Breast epithelium (tissue), 4 donors: ENCODE data around the gene MELTF. TPM values are rescaled to one million over a fixed set of nuclear protein-coding genes. Genes with fewer than 3 reads are reported as not detected.

Experiments
- DNase-seq, 2 donors: peaks; one replicate each; pipeline ENCODE4 v3.0.0-alpha.2; 2019; ENCODE audit warnings: low spot score in 2 of 2
- H3K27ac ChIP-seq, 2 donors: fragments of 200-600 bp; sonication (generic) in 1 of 2; one replicate each; pipeline ENCODE4 v1.5.1; 2016 to 2019; ENCODE audit warnings: mild to moderate bottlenecking in 1 of 2
- H3K27me3 ChIP-seq, 2 donors: fragments of 200-600 bp; sonication (generic) in 1 of 2; one replicate each; pipeline versions ENCODE4 v1.5.1 to v1.6.0; 2017 to 2019; ENCODE audit warnings: control low read depth in 1 of 2, mild to moderate bottlenecking in 1 of 2
- H3K36me3 ChIP-seq: fragments of 200-600 bp; one replicate; pipeline ENCODE4 v1.5.1; 2019
- H3K4me1 ChIP-seq, 2 donors: fragments of 200-600 bp; sonication (generic); one replicate each; pipeline ENCODE4 v1.5.1; 2016 to 2019; ENCODE audit warnings: control low read depth in 1 of 2
- H3K4me3 ChIP-seq, 3 donors: fragments of 200-600 bp; sonication (generic); 1 replicate in 2 of 3; 2 replicates in 1 of 3; pipeline ENCODE4 v1.5.1; 2016 to 2019; ENCODE audit warnings: mild to moderate bottlenecking in 3 of 3, moderate library complexity in 2 of 3
- H3K9me3 ChIP-seq, 2 donors: fragments of 200-600 bp; sonication (generic) in 1 of 2; one replicate each; pipeline ENCODE4 v1.5.1; 2016 to 2019; ENCODE audit warnings: control low read depth in 1 of 2
- POLR2A ChIP-seq: fragments of 450-650 bp; IDR thresholded peaks from one replicate; pipeline ENCODE4 v1.6.1; 2016; ENCODE audit warnings: antibody characterized with exemption, mild to moderate bottlenecking, moderate library complexity
- POLR2AphosphoS5 ChIP-seq, 3 donors: sonication (generic); formaldehyde crosslinking; IDR thresholded peaks; one replicate each; pipeline ENCODE4 v1.6.1; 2017; ENCODE audit warnings: antibody characterized with exemption in 3 of 3
- intact Hi-C: fragments of 100-400 bp; cut with DNase I; formaldehyde crosslinking; loops from one replicate; pipeline ENCODE4 v1.15.1; 2023; ENCODE audit warnings: low total_unique reads
- total RNA-seq, 3 donors: library from RNA; depleted of rRNA; stranded (reverse); fragments of >200 nt; gene quantifications; one replicate each; pipeline ENCODE4 v1.1.0, GENCODE V29; 2016
- TF ChIP-seq, protein P1 (sequence below), 3 donors: fragments of 450-650 bp; IDR thresholded peaks; one replicate each; pipeline ENCODE4 v1.5.1; 2016 to 2017; ENCODE audit warnings: antibody characterized with exemption in 3 of 3, mild to moderate bottlenecking in 3 of 3, moderate library complexity in 3 of 3

MELTF gene
- total RNA-seq, 3 donors from 2014 or later = 7.2 to 58.2 (median 10.2) TPM

DNA sequence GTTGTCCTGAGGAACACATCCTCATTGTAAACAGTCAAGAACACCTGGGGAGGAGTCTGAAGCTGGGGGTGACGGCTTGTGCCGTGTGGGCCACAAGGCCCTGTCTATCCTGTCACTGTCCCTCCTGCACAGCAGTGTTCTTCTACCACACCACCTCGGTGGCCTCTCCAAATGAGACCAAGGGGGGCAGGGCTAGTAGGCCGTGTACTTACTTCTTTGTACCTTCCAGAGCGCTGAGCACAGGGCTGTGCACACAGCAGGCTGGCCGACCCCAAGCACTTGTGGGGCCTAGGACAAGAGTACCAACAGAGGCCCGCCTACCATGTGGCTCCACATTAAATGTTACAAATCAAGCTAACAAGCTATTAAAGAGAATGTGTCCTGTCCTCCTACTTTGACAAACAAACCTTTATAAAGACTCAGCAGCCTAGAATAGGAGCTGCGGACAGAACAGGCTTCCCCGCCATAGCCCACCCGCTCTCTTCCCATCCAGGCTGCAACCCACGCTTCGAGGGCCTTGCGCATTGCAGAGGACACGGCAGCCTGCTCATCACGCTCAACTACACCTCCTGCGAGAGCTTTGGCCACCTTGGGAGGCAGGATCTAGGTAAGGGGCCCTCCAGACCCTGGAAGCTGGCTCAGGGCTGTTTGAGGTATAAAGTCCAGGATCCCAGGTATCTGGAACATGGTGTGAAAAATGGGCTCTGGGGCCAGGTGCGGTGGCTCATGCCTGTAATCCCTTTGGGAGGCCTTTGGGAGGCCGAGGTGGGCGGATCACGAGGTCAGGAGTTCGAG, 30.5 kb downstream of the MELTF start:
- Histone ChIP-seq H3K4me3 (no peak overlapping the region), H3K27ac (no peak overlapping the region), H3K27me3 (no peaks in the 10 kb centered on the region), H3K9me3 (no peaks in the 10 kb centered on the region), H3K4me1 (no peaks in the 10 kb centered on the region), H3K36me3 (no peaks in the 10 kb centered on the region)
- DNase-seq = no peak
- no peak for TF ChIP-seq POLR2AphosphoS5 (IDR thresholded peaks at IDR 0.05)
- TF ChIP-seq POLR2A = no peak
- intact Hi-C loops = no loop called here

DNA sequence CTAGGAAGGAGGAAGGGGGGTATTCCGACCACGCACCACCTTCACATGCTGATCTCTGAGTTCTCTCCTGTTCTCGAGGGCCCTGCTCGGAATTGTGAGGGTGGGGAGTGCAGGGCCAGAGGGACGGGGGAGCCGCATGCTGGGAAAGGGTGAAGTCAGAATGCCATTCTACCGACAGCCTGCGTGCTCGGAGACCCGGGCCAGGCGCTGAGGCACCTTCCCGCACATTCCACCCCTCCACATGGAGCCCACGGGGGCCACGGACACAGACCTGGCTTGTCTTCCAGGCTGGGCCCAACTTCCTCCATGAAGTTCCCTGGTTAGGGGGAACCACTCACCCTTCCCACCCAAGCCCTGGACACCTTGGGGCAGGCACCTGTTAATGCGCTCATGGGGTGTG, 32.3 kb downstream of the MELTF start:
- Histone ChIP-seq H3K27me3 (no peaks in the 10 kb centered on the region), H3K9me3 (no peaks in the 10 kb centered on the region), H3K36me3 (no peaks in the 10 kb centered on the region), H3K4me1 (no peaks in the 10 kb centered on the region), H3K27ac (peak overlapping the region; percentile 71 to 80), H3K4me3 (no peak overlapping the region)
- TF ChIP-seq, protein P1, sequence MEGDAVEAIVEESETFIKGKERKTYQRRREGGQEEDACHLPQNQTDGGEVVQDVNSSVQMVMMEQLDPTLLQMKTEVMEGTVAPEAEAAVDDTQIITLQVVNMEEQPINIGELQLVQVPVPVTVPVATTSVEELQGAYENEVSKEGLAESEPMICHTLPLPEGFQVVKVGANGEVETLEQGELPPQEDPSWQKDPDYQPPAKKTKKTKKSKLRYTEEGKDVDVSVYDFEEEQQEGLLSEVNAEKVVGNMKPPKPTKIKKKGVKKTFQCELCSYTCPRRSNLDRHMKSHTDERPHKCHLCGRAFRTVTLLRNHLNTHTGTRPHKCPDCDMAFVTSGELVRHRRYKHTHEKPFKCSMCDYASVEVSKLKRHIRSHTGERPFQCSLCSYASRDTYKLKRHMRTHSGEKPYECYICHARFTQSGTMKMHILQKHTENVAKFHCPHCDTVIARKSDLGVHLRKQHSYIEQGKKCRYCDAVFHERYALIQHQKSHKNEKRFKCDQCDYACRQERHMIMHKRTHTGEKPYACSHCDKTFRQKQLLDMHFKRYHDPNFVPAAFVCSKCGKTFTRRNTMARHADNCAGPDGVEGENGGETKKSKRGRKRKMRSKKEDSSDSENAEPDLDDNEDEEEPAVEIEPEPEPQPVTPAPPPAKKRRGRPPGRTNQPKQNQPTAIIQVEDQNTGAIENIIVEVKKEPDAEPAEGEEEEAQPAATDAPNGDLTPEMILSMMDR (IDR thresholded peaks at IDR 0.05) = no peak
- TF ChIP-seq POLR2AphosphoS5 (IDR thresholded peaks at IDR 0.05) = no peak
- no peak for TF ChIP-seq POLR2A
- no peak for DNase-seq
- intact Hi-C loops = no loop called here

DNA sequence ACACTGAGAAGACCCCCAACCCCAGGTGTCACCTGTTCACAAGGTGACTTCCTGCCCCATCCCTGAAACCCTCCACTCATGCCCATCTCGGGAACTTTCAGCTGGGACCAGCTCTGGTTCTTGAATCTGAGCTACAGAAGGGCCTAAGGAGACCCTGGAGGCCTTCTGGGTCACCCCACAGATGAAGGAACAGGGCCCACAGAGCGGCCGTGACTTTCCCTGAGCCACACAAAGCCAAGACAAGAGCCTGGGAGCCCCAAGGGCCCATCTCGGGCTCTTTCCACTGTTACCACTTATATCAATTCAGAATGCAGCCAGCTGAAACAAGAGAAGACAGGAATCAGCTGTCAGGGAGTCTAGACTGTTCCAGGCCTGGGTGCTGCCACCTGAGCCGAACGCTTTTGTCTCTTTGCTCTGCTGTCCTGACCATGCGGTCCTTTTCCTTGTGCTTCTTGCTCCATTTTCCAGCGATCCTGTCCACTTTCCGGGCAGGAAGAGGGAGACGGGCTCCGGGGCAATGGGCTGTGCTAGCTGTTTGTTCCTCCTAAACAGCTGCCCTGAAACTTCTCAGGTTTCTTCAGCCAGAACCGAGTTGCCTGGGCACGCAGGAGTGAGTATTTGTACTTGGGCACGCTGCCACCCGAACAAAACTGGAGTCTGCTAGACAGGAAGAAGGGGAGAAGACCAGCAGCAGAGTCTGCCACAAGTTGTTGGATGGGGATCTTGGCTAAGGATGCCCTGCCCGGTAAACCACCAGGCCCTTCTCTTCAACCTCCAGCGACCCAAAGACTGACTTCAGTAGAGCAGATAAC, 33.0 kb downstream of the MELTF start:
- H3K4me3 ChIP-seq = no peak overlapping the region
- no peaks in the 10 kb centered on the region for H3K36me3 ChIP-seq
- intact Hi-C loops = no loop called here
- no peak for TF ChIP-seq POLR2A
- TF ChIP-seq, protein P1 (IDR thresholded peaks at IDR 0.05) = no peak
- no peak for TF ChIP-seq POLR2AphosphoS5 (IDR thresholded peaks at IDR 0.05)
- H3K4me1 ChIP-seq = no peaks in the 10 kb centered on the region
- peak overlapping the region; percentile 71 to 80 for H3K27ac ChIP-seq
- H3K9me3 ChIP-seq = no peaks in the 10 kb centered on the region
- no peak for DNase-seq
- H3K27me3 ChIP-seq = no peaks in the 10 kb centered on the region

DNA sequence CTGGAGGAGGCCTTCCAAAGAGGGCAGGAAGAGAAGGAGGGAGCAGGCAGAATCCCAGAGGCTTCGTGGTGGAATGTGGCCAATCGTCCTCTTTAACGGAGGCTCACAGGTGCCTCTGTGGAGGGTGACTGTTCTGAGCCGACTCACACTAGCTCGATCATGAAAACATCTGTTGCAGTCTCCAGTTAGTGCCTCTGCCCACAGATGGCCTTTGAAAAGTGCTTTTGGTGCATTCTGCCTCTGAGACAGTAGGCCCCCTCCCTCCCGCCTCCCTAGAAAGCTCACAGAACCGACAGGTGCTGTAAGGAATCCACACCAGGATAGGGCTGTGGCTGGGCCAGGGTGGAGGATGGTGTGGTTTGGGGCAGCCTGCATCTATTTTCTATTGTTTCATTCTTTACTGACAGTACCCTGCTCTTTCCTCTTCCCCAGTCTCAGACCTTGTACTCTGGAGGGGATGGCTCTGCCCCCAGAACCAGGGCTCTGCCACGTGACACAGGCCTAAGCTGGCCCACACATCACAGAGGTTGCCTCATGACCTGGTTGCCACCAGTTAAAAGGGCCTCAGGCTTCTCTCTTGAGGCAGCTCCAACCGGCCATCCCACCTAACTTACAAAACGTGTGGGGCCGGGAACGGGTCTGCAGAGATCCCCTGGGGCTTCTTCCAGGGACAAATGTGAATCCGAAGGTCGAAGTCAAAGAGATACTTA, 33.8 kb downstream of the MELTF start:
- Histone ChIP-seq H3K36me3 (no peaks in the 10 kb centered on the region), H3K4me3 (no peak overlapping the region), H3K4me1 (no peaks in the 10 kb centered on the region), H3K27ac (peak overlapping the region; percentile 71 to 80), H3K9me3 (no peaks in the 10 kb centered on the region), H3K27me3 (no peaks in the 10 kb centered on the region)
- TF ChIP-seq POLR2A (no peak), POLR2AphosphoS5 (IDR thresholded peaks at IDR 0.05) (no peak)
- TF ChIP-seq, protein P1 (IDR thresholded peaks at IDR 0.05) = no peak
- intact Hi-C loops = no loop called here
- no peak for DNase-seq

DNA sequence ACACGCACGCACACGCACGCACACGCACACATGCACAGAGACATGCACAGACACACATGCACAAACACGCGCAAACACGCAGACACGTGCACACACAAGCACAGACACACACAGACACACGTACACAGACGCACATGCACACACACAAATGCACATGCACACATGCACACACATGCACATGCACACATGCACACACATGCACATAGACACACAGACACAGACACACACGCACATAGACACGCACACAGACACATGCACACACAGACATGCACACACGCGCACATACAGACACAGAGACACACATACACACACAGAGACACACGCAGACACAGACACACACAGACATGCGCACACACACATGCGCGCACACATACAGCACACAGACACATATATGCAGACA, 34.6 kb downstream of the MELTF start:
- no peaks in the 10 kb centered on the region for H3K4me1 ChIP-seq
- no peak overlapping the region for H3K4me3 ChIP-seq
- H3K36me3 ChIP-seq = no peaks in the 10 kb centered on the region
- intact Hi-C loops = no loop called here
- no peak overlapping the region for H3K27ac ChIP-seq
- TF ChIP-seq POLR2A (no peak), POLR2AphosphoS5 (IDR thresholded peaks at IDR 0.05) (no peak)
- TF ChIP-seq, protein P1 (IDR thresholded peaks at IDR 0.05) = no peak
- no peaks in the 10 kb centered on the region for H3K9me3 ChIP-seq
- no peak for DNase-seq
- H3K27me3 ChIP-seq = no peaks in the 10 kb centered on the region
